Stimulated activated CD8-positive, alpha-beta memory T cell treated with anti-CD3 and anti-CD28 coated beads, Interleukin-7, amount 100 ng/mL, for 4 hours (primary cell): ENCODE measurements around the gene NDUFA7.
"Not testable (repeated sequence)": the region's sequence is repeated elsewhere in the genome, so short reads cannot be mapped to it uniquely, and the experiment has no call there.

ENCODE experiments used
- DNase-seq, 2 donors: peaks; one replicate each; pipeline ENCODE4 v3.0.0-alpha.2; 2020; ENCODE audit warnings: low read depth in 2 of 2

Gene NDUFA7

DNA sequence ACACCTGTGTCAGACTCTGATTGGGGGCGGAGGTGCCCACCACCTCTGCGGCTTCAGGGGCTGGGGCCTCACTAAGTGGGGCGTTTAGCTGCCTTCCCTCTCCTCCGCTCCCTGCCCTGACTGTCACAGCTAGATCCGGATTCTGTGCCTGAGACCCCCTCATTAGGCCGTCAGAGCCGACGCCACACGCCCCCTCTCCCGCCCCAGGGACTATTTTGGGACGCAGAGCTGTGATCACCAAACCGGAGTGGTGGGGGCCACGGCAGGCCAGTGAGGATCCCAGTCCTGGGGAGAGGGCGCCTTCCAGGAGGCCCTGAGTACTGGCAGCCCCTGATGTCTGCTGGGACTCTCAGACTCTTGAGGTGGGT, 21.1 kb upstream of the NDUFA7 start:
- no peak for DNase-seq

DNA sequence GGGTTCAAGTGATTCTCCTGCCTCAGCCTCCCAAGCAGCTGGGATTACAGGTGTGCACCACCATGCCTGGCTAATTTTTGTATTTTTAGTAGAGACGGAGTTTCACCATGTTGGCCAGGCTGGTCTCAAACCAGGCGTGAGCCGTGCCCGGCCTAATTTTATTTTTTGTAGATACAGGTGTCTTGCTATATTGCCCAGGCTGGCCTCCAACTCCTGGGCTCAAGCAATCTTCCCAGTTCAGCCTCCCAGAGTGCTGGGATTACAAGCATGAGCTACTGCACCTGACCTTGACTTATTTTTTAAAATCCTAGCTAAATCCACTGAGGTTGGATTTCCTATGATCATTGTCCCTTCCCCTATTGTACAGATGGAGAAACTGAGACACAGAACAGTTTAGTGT, 20.3 kb upstream of the NDUFA7 start:
- DNase-seq: not testable (repeated sequence)

DNA sequence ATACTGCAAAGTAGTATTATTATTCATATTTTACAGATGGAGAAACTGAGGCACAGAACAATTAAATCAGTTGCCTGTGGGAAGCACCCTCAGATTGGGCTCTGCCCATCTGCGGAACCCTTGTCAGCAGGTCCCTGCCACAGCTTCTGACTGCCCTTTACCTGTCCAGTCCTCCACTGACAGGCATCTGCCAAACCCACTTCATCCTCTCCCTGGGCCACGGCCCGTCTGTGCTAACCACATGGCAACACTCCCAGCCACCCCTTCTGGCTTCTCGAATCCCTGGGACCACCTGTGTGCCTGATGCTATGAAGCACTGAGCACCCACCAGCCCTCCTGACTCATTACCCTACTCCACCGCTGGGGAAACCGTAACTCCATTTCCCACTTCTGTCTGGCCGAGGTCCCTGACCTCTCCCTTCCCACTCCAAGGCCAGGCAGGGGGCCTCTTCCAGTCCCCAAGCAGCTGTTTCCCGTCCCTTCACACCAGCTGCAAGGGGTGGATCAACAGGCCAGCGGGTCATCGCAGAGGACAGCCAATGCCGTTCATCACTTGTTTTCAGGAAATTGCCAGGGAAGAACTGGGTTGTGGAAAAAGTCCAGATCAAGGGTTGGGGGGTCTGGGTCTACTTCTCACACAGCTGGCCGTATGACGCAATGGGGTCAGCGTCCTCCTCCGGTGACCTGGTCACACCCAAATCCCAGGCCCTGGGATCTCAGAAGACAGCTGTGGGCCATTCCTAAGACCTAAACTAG, 19.3 kb upstream of the NDUFA7 start:
- DNase-seq: no peak

DNA sequence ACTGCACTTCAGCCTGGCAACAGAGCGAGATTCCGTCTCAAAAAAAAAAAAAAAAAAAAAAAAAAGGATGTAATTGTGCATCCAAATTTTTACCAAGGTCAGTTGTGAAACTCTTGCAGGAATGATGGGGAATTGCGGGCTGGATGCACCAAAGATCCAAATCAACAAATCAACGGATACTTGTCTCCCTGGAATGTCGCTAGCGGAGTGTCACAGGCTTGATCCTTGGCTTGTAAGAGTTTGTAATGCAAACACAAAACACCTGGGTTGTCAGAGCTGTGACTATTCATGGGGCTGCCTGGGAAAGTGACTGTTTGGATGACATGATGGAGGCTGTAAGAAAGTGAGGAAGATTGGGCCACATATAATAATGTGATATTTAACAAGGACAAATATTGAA, 17.7 kb upstream of the NDUFA7 start:
- no peak for DNase-seq

DNA sequence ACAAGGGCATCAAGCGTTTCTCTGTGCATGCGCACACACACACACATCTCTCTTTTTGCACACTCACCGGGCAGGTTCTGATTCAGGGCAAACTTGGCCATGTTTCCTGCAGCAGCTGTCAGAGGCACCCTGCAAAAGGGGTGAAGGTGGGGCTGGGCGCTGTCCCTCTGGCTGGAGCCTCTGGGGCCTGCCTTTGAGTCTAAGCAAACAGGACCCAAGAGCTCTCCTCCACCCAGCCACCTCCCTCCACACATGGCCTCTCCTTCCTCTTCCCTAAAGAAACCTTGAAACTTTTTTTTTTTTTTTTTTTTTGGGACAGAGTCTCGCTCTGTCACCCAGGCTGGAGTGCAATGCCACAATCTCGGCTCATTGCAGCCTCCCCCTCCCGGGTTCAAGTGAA, 16.6 kb upstream of the NDUFA7 start:
- DNase-seq: no peak

DNA sequence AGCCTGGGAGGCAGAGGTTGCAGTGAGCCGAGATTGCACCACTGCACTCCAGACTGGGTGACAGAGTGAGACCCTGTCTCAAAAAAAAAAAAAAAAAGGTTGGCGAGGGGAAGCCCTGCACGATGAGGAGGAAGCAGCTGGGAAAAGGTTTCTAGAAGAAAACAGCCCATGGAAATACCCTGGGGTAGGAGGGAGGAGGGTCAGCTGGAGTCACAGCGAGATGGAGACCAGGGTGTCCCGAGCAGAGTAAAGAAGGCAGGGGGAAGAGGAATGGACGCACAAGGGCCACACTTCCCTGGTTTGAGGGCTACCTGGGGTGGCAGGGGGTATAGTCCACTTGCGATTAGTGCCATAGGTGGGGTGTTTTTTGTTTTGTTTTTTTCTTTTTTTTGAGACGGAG, 15.5 kb upstream of the NDUFA7 start:
- no peak for DNase-seq

DNA sequence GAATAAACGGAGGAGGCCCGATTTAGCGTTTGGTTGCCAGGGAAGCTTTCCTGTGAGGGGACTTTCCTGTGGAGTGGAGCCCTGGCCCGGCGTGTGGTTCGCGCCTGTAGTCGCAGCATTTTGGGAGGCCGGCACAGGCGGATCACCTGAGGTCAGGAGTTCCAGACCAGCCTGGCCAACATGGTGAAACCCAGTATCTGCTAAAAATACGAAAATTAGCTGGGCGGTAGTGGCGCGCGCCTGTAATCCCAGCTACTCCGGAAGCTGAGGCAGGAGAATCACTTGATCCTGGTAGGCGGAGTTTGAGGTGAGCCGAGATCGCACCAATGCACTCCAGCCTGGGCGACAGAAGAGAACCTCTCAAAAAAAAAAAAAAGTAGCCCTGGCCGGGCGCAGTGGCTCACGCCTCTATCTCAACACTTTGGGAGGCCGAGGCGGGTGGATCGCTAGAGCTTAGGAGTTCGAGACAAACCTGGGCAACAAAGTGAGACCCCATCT, 14.9 kb upstream of the NDUFA7 start:
- DNase-seq: no peak

DNA sequence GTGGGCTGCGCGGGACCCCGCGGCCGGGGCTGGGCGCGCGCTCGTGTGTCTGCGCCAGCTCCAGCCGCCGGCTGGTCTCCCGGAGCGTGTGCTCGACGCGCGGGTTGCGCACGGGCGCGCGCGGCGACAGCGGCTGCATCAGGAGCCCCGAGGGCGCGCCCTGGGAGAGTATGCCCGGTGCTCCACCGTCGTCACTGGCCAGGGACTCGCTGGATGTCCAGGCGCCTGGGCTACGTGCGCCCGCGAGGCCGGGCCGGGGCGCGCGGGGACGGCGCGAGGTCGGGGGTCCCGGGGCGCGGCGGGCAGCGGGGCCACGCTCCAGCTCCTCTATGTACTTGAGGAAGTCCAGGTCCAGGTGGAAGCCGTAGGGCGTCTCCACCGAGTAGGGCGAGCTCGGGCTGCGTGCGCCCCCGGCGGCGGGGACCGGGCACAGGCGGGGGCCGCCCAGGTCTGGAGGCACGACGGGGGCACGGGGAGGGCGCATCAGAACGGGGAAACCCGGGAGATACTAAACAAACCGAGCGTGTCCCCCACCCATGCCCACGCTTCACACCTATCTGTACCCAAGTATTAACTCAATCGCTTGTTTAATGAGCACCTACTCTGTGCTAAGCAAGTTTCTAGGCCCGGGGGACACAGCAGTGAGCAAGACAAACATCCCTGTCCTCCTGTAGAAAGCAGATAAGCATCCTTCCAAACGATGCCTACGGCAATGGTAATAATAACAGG, 14.3 kb upstream of the NDUFA7 start:
- peak in 1 of 2 donors; percentile 37 for DNase-seq

DNA sequence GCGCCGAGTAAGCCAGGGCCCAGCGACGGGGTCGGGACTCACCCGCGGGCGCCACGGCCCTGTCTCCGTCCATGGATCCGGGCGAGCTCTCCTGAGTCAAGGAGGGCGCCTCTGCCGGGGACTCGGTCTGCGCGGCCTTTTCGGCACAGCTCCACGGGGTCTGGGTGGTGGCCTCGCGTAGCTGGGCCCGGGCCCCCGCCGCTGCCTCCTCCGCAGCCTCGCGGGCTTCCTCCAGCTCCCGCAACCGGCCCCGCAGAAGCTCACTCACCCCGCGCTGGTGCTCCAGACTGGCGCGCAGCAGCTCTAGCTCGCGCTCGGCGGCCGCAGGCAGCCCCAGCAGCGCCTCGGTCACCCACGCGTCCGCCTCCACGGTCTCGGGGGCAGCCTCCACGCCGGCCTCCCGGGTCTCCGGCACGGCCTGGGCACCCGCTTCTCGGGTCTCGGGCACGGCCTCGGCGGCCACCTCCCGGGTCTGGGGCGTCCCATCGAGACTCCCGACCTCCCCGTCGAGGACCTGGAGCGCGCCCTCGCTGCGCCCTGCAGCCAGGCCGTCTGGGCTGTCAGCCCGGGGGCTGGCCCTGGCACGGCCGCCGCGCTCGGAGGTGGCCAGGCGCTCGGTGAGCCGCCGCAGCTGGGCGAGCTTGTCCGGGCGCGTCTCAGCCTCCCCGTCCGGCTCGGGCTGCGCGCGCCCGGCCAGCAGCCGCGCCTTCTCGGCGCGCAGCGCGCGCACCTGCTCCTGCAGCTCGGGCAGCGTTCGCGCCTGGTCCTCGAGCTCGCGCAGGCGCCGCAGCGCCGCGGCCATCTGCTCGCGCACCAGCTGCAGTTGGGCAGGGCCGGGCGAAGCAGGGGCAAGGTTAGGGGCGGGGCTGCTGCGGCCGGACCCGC, 13.5 kb upstream of the NDUFA7 start:
- no peak for DNase-seq

DNA sequence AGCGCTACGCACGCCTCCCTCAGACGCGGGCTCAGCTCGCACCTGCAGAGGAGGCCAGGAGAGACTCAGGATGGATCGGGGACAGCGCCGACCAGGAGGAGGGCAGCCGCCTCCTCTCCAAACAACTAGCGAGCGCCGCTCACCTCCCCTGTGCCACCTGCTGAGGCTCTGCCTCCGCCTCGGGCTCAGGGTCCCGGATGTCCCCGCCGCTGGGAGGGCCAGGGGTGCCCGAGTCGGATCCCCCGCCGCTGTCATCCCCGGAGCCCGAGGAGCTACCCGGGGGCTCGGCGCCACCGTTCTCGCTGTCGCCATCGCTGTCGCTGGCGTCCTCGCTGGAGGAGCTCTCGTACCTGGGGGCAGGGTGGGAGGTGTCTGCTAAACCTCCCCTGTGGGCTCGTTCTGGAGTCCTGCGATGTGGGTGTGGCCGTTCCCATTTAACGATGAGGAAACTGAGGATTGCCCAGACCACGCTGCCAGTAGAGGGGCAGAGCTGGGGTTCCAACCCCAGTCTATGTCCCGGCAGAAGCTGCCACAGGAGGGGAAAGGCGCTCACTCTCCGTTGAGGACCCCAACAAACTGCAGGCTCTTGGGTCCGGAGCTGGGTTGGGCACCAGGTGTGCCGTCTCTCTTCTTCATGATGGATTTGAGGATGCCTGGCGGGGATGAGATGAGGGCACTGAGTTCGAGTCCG, 12.7 kb upstream of the NDUFA7 start:
- no peak for DNase-seq

DNA sequence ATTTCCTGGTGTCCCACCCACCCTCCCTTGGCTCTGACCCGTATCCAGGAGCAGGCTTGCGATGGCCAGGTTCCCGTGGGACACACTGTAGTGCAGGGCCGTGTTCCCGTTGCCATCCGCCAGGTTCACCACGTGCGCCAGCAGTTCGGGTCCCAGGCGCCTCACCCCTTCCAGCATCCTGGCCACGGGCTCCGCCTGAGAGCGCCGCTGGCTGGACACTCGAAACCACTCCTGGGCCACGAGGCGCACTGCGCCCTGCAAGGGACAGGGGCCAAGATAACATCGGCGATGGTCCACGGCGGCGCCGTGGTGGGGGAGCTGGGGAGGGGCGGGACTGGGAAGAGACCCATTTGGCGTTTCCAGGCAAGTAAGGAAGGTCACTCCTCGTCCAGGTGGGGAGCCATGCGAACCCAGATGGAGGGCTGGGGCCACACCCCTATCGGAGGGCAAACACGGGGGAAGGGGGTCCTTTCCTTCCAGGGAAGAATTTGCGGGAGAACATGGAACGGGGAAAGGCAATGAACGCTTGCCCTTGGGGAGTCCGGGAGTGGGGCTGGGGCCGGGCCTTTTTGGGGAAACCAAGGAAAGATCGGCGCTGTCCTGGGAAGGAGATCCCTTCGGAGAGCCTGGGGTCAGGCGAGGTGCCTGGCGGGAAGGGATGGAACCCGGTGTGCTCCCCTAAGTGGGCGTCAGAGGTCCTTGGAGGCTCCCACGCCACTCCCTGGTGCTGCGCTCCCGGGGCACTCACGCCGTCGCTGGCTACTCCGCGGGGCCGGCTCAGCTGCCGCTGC, 12.0 kb upstream of the NDUFA7 start:
- no peak for DNase-seq

DNA sequence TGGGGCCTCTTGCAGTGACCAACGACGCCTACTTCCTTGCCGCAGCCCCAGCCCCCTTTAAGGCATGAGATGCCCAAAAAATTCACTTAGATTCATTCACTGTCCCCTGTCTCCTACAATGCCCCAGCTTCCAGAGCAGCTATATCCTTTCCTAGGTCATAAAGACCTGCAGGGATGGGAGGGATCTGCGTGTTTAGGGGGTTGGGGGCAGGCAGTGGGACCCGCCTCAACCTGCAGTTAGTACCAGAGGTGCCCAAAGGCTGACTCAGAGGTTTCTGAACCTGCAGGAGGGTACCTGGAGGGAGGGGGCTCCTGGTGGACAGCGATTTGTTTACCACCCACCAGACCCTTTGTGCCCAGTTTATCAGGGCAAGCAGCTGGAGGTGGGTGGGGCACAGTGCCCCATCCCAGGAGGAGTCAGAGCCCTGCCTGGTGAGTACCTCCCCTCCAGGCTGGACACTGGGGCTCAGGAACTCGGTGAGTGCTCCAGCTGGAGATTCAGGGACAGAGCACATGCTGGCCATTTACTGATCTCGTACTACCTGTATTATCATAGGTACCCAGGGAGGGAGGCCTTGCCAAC, 10.2 kb upstream of the NDUFA7 start:
- DNase-seq: no peak

DNA sequence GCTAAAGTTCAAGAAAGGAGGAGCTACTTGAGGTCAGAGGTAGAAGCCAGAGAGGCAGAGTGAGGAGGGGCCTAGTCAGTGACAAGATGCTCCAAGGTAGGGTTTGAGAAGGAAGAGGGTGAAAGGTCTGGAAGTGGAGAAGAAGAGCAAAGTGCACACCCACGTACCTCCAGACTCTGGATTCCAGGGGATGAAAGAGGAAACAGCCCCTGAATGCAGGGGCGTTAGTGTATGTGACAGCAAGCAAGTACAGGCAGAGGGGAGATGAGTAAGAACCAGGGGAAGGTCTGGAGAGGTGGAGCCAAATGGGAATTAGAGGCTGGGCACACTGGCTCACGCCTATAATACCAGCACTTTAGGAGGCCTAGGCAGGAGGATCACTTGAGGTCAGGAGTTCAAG, 8.8 kb upstream of the NDUFA7 start:
- no peak for DNase-seq

DNA sequence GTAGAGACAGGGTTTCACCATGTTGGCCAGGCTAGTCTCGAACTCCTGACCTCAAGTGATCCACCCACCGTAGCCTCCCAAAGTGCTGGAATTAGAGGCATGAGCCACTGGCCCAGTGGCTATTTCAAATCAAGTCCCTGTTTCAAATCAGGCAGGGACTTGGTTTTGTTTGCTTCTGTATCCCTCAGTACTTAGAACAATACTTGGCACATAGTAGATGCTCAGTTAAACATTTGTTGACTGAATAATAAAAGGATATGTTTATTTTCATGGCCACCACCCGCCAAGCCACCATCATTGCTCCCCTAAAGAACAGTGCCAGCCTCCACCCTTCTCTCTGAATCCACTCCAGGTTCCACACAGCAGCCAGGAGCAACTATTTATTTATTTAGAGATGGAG, 4.3 kb upstream of the NDUFA7 start:
- DNase-seq: no peak

DNA sequence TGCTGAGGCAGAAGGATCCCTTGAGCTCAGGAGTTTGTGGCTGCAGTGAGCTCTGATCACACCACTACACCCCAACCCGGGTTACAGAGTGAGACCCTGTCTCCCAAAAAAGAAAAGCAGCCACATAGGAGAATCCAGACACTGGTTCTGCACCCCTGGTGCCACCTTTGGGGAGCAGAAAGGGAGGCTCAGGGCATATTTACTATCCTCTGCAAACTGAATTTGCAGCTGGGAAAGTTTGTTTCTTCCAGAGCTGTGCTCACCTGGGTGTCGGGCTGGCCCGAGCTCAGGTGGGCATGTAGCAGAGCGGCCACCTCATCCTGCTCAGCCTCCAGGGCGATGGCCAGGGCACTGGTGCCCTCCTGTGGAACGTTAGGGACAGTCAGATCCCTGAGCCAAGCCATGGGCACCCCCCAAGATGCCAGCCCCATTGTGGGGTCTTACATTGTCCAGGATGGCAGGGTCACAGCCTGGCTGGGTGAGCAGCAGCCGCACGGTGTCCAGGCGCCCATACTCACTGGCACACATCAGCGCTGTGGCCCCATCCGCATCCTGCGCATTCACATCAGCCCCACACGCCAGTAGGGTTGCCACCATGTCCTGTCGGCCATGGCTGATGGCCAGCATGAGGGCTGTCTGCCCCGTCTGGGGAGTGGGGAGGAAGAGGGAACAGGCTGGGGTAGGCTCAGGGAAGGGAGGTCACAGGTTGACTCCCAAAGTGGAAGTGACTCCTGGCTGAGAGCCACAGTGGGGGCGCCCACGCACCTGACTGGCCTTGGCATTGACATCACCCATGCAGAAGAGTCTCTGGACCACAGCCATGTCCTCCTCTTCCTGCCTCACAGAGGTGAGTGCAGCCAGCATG, 3.2 kb upstream of the NDUFA7 start:
- DNase-seq: no peak

DNA sequence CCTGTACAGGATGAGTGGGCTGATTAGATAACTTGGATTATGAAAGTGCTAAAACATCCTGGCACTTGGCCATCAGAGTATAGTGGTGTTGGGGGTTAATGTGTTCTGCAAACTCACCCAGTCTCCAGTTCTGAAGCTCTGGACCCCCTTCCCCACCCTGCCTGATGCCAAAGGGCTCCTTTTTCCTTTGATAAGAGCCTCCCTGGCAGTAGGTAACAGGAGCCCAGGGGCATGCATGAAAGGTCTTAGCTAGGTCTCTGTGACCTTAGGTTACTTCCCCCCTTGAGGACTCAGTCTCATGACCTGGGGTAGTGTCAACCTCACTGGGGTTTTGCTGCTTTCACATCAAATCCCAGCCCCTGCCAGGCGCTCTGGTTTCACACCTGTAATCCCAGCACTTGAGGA, 2.6 kb upstream of the NDUFA7 start:
- no peak for DNase-seq

DNA sequence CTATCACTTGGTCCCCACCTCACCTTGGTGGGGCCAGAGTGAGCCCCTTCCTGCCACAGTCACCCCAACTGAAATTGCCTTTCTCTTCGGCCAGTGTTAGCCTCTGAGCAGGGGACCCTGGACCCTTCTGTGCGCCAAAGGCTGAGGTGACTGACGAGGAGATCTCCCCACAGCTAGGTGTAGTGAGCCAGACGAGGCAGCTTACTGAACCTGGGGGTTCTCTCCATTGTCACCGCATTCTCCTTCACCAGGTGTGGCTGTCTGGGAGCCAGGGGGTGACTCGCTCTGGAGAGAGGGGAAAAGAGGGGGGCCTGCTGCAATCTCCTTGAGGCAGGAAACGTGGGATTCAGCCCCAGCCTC, 1.4 kb upstream of the NDUFA7 start:
- DNase-seq: no peak

DNA sequence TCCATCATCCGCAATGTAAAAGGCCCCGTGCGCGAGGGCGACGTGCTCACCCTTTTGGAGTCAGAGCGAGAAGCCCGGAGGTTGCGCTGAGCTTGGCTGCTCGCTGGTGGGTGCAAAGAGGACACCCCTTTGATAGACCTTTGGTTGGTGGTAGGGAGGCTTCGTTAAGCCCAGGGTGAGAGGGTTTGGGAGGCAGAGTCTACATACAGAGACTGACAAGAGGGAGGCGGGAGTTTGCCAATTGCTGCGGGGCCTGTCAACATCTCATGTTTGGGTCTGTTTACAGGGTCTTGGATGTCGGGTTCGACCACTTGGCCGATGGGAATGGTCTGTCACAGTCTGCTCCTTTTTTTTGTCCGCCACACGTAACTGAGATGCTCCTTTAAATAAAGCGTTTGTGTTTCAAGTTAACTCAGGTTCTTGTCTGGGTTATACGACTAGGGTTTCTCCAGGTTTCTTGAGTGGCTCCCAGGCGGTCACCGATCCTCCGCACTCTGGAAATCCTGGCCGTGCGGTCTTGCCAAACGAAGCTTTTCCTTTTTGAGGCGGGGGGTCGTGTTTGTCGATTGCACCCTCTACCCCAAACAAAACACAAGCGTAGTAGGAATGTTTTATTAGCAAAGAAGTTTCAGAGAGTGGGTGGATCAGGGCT, 937 bp upstream of the NDUFA7 start:
- no peak for DNase-seq

DNA sequence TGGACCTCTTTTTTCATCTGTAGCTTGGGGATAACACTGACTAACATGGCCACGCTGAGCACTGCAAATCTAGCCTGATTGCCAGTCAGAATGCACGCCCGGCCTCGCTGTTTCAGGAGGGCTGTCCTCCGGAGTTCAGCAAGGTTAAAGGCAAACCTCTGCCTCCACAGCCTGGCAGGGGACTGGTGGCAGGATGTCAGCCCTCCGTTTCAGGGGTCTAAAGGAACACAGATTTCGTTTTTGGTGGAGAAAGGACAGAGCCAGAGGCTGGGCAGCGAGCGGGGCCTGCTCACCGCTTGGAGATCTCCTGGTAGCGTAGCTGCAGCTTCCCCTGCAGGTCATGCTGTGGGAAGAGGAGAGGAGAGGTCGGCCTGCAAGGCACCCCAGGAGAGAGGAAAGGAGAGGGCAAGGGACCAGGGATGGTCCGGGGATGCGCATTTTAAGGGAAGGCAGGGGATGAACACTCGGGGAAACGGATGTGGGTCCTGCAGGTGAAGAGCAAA, 560 bp downstream of the NDUFA7 start:
- DNase-seq: no peak
